ENCODE data around the gene SCN1B.

The SCN1B gene

GRCh38 chr19:35085947-35086346 lies 55.7 kb downstream of the SCN1B start:
- Histone ChIP-seq H3K36me3 (ENCODE audit: insufficient read depth) (no peaks in the 10 kb centered on the region), H3K9ac (no peak overlapping the region), H3K4me1 (ENCODE audit: low read depth, poor library complexity, severe bottlenecking) (no peaks in the 10 kb centered on the region), H3K4me3 (IDR thresholded peaks at IDR 0.05; ENCODE audit: insufficient read depth, low read depth, low read length) (no peak overlapping the region), H3K79me2 (ENCODE audit: insufficient read depth, low read depth) (no peaks in the 10 kb centered on the region), H3K27me3 (ENCODE audit: insufficient read depth, low read depth) (peaks cover 38% of the 10 kb centered on the region; the same call in 1 of the 2 replicates), H3K4me2 (no peak overlapping the region), H3K27ac (no peak overlapping the region), H2AFZ (ENCODE audit: low read depth) (no peak overlapping the region), H4K20me1 (ENCODE audit: insufficient read depth) (no peaks in the 10 kb centered on the region)
- TF ChIP-seq CTCF (conservative IDR thresholded peaks at IDR 0.05; ENCODE audit: low read depth, low read length): no peak

GRCh38 chr19:35086455-35086854 lies 56.2 kb downstream of the SCN1B start:
- peaks cover 34% of the 10 kb centered on the region; the same call in 1 of the 2 replicates for H3K27me3 ChIP-seq (ENCODE audit: insufficient read depth, low read depth)
- H4K20me1 ChIP-seq (ENCODE audit: insufficient read depth): no peaks in the 10 kb centered on the region
- H3K36me3 ChIP-seq (ENCODE audit: insufficient read depth): no peaks in the 10 kb centered on the region
- no peak overlapping the region for H3K27ac ChIP-seq
- H3K79me2 ChIP-seq (ENCODE audit: insufficient read depth, low read depth): no peaks in the 10 kb centered on the region
- no peak overlapping the region for H2AFZ ChIP-seq (ENCODE audit: low read depth)
- H3K9ac ChIP-seq: no peak overlapping the region
- no peak for TF ChIP-seq CTCF (conservative IDR thresholded peaks at IDR 0.05; ENCODE audit: low read depth, low read length)
- no peak overlapping the region for H3K4me2 ChIP-seq
- H3K4me3 ChIP-seq (IDR thresholded peaks at IDR 0.05; ENCODE audit: insufficient read depth, low read depth, low read length): no peak overlapping the region
- no peaks in the 10 kb centered on the region for H3K4me1 ChIP-seq (ENCODE audit: low read depth, poor library complexity, severe bottlenecking)

DNA sequence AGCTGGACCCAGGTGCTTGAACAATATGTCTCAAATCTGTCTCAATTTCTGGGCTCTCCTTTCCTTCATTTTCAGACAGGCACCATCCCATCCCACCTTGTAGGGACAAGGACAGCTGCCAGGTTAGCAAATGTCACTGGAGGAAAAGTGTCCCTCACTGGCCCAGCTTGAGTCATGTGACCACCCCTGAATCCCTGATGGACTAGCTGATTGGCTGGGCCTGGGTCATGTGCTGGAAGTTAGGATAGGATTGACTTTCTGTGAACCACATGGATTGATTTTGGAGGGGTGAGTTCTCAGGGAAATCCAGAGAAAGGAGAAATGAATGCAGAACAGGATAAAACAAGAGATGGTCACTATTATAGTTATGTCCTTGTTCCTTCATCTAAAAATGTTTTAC lies 57.1 kb downstream of the SCN1B start:
- Histone ChIP-seq H2AFZ (ENCODE audit: low read depth) (no peak overlapping the region), H3K4me2 (no peak overlapping the region), H3K27ac (no peak overlapping the region), H3K4me1 (ENCODE audit: low read depth, poor library complexity, severe bottlenecking) (no peaks in the 10 kb centered on the region), H3K4me3 (IDR thresholded peaks at IDR 0.05; ENCODE audit: insufficient read depth, low read depth, low read length) (no peak overlapping the region), H3K79me2 (ENCODE audit: insufficient read depth, low read depth) (no peaks in the 10 kb centered on the region), H3K9ac (no peak overlapping the region), H4K20me1 (ENCODE audit: insufficient read depth) (no peaks in the 10 kb centered on the region), H3K27me3 (ENCODE audit: insufficient read depth, low read depth) (peaks cover 30% of the 10 kb centered on the region; the same call in 1 of the 2 replicates), H3K36me3 (ENCODE audit: insufficient read depth) (no peaks in the 10 kb centered on the region)
- no peak for TF ChIP-seq CTCF (conservative IDR thresholded peaks at IDR 0.05; ENCODE audit: low read depth, low read length)

DNA sequence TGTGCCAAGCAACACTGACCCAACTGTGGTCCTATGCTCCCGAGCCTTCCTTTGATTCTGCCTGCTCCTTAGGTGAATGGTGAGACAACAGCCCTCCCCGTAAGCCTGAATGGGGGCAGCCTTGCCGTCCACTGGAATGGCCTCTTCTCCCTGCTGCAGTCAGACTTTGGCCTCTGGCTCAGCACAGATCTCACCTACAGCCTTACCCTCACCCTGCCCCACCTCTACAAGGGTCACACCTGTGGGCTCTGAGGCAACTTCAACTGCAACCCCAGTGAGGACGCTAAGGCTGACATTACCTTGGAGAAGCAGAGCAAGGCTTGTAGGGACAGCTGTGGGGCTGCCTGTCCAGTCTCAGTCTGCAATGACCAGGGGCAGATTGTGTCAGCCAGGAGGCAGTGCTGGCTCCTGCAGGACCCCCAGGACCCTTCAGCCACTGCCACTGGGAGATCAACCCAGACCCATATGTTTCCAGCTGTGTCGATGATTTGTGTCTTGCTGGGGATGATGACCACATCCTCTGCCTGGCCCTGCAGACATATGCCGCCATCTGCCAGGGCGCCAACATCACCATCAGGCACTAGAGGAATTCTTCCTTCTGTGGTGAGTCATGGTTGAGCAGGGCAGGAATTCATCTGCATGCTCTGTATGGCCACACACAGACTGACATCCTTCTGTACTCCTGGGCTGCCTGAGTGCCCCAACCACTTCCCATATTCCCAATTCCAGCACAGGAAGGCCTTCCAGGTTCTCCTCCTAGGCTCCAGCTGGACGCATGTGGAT lies 58.1 kb downstream of the SCN1B start:
- H3K9ac ChIP-seq: no peak overlapping the region
- no peaks in the 10 kb centered on the region for H4K20me1 ChIP-seq (ENCODE audit: insufficient read depth)
- H3K4me3 ChIP-seq (IDR thresholded peaks at IDR 0.05; ENCODE audit: insufficient read depth, low read depth, low read length): no peak overlapping the region
- no peaks in the 10 kb centered on the region for H3K79me2 ChIP-seq (ENCODE audit: insufficient read depth, low read depth)
- no peaks in the 10 kb centered on the region for H3K4me1 ChIP-seq (ENCODE audit: low read depth, poor library complexity, severe bottlenecking)
- TF ChIP-seq CTCF (conservative IDR thresholded peaks at IDR 0.05; ENCODE audit: low read depth, low read length): no peak
- no peak overlapping the region for H3K4me2 ChIP-seq
- peaks cover 30% of the 10 kb centered on the region; the same call in 1 of the 2 replicates for H3K27me3 ChIP-seq (ENCODE audit: insufficient read depth, low read depth)
- no peak overlapping the region for H3K27ac ChIP-seq
- H2AFZ ChIP-seq (ENCODE audit: low read depth): no peak overlapping the region
- H3K36me3 ChIP-seq (ENCODE audit: insufficient read depth): no peaks in the 10 kb centered on the region

Measured in KMS-11 (cell line).